SK-MEL-5 (cell line): ENCODE measurements around the gene PLP2. TPM values are rescaled to one million over a fixed set of nuclear protein-coding genes. Genes with fewer than 3 reads are reported as not detected.
"Not testable (repeated sequence)": the region's sequence is repeated elsewhere in the genome, so short reads cannot be mapped to it uniquely, and the experiment has no call there.

Experiments used
- DNase-seq: peaks from one replicate; pipeline ENCODE4 v3.0.0-alpha.2; 2016; ENCODE audit warnings: low read depth, low spot score
- in situ Hi-C: cut with HindIII; loops from 2 replicates; pipeline ENCODE4 v1.10.0; 2016; ENCODE audit warnings: low sequenced_read_pairs, high pct_unique_total_duplicates, low pct_unique_long_range_greater_than_20kb
- total RNA-seq: library from RNA; depleted of rRNA; stranded (reverse); fragments of >200 nt; shearing (Covaris generic); gene quantifications from 2 replicates; pipeline ENCODE4 v1.2.3, GENCODE V29; 2014

The PLP2 gene
- total RNA-seq, 1 experiment from 2014 or later = 8.1 TPM

- in situ Hi-C loops = no loop called here
- no peak for DNase-seq
Observed at GRCh38 chrX:49157194-49157593, 14.5 kb upstream of the PLP2 start.

DNA sequence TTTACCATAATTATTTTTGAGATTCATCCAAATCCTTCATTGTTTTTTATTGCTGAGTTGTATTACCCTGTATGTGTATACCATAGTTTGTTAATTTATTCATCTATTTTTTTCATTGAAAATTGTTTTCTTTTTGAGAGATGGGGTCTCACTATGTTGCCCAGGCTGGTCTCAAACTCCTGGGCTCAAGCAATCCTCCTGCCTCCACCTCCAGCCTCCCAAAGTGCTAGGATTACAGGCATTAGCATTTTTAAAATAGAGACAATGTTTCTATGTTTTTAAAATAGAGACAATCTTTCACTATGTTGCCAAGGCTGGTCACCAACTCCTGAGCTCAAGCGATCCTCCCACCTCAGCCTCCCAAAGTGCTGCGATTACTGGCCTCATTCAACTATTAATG is 10.8 kb upstream of the PLP2 start:
- in situ Hi-C loops = no loop called here
- no peak for DNase-seq

GRCh38 chrX:49161632-49162031 is 10.1 kb upstream of the PLP2 start:
- DNase-seq = no peak
- in situ Hi-C loops = no loop called here

- DNase-seq = no peak
- in situ Hi-C loops = no loop called here
Observed at GRCh38 chrX:49162620-49163019, 9.1 kb upstream of the PLP2 start, which contains the start of gene MAGIX. TSS of gene MAGIX (plus strand) at chrX:49162758. CDS start at chrX:49162890, 132 bp downstream.

- in situ Hi-C loops = no loop called here
- peak; percentile 79 for DNase-seq
Observed at GRCh38 chrX:49163555-49164419, 7.9 kb upstream of the PLP2 start.

- no peak for DNase-seq
- in situ Hi-C loops = no loop called here
Observed at GRCh38 chrX:49164589-49165360, 6.9 kb upstream of the PLP2 start.

GRCh38 chrX:49165901-49166881 is 5.5 kb upstream of the PLP2 start:
- in situ Hi-C loops = no loop called here
- DNase-seq = peak; percentile 53

- peak; percentile 67 for DNase-seq
- in situ Hi-C loops = no loop called here
Observed at GRCh38 chrX:49166914-49167739, 4.6 kb upstream of the PLP2 start.

- DNase-seq = no peak
- in situ Hi-C loops = no loop called here
Observed at GRCh38 chrX:49167740-49168108, 4.0 kb upstream of the PLP2 start.

- DNase-seq = no peak
- in situ Hi-C loops = no loop called here
Observed at GRCh38 chrX:49172280-49172780, 632 bp downstream of the PLP2 start.

DNA sequence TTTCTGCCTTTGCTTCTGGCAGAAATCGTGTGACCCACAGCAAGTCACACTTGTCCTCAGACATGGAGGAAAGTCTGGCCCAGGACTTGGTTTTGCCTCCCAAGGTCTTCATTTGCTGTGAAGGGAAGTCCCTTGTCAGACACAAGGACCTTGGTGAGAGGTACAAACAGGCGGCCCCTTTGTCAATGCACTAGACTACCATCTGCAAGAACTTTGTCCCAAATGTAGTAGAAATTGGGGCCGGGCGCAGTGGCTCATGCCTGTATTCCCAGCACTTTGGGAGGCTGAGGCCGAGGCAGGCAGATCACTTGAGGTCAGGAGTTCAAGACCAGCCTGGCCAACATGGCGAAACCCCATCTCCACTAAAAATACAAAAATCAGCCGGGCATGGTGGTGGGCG is 1.8 kb downstream of the PLP2 start:
- in situ Hi-C loops, DNase-seq: not testable (repeated sequence)

DNA sequence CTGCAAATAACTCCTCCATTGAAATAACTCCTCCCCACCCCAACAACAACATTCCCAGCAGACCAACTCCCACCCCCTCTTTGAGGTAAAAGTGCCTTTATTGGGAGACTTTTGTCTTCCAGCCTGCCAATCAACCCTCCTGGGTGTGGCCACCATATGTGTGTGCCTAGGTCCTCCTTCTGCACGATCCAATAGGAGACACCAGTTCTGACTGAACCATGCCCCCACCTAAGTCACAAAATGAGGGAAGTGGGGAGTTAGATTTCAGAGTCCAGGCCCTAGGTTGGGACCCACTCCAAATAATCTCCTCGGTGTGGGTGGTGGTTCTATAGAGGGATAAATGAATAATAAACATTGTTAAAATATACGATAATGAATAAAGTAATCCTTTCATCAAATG is 3.0 kb downstream of the PLP2 start:
- DNase-seq = peak; percentile 46
- in situ Hi-C loops = no loop called here

DNA sequence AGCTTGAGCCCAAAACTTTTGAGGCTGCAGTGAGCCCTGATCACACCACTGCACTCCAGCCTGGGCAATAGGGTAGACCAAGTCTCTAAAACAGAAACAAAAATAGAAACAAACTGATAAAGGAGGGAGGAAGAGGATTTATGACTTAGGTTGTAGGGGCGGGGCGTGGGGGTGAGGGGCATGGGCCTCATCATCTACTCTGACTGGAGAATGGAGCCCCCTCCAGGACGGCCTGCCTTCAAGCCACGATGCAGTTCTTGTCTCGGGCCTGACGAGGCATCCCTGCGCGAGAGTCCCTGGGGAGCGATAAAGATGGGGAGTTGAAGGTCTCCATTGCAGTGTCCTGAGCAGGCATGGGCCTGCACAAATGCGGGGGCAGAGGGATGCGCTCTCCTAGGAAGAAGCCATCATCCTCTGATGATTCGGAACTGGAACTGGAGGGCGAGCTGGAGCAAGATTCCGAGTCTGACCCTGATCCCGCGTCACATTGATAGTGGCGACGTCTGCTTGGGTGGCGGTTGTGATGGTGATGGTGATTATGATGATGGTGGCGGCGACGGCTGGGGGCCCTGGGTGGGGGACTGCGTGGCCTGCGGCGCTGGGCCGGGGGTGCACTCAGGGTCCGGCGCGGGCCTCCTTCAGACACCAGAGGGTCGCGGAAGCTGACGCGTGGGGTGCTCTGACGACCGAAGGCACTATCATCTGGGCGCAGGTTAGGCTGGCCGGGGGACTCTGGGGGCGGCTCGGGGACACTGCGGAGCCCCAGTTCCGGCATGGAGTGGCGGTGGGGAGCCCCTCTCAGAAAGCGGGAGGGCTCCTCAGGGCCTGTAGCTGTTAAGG is 4.0 kb downstream of the PLP2 start:
- no peak for DNase-seq
- in situ Hi-C loops = no loop called here

DNA sequence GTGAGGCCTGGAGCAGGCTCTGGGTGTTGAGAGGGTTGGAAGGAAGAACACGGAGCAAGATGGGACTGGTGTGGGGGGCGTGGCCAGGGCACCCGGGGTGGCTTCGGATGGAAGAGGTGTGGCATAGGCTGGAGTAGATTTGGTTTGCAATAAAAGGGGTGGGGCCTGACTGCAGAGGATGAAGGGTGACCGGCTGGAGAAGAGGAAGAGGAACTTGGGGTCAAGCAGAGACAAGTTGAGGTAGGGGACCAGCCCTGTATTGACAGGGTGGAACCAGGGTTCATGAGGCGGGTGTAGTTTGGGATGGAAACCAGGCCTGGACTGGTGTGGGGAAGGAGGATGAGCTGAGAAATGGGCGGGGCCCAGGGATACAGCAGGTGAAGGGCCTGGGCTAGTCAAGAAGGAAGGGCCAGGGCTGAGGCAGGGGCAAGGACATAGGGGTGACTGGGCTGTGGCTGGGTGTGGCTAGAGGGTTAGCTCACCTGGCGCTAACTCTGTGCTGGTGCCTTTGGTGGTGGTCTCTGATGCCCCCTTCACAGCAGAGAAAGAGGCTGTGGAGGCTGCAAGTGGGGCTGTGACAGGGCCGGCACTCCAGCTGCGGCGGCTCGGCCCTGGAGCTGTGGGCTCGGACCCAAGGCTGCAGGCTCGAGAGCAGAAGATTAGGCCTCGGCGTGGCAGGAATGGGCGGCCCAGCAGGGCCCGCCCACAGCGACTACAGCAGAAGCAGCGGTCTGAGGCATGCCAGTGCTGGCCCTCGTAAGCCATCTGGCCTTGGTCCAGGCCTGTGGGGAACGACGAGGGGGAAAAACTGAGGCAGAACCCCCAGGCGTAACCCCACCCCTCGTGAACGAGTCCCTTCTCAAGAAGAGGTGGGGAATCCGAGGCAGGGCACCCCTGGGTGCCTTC is 5.0 kb downstream of the PLP2 start:
- DNase-seq = no peak
- in situ Hi-C loops = no loop called here

GRCh38 chrX:49177338-49177833 is 5.7 kb downstream of the PLP2 start:
- in situ Hi-C loops = no loop called here
- DNase-seq = no peak
